Fibroblast of lung (primary cell): ENCODE data around the gene TMEM205.

ENCODE experiments used
- CTCF ChIP-seq, 2 donors: IDR thresholded peaks in 1 of 2; conservative IDR thresholded peaks in 1 of 2; 1 replicate in 1 of 2; 2 replicates in 1 of 2; pipeline ENCODE4 v1.5.1; 2011 to 2012; ENCODE audit warnings: low read length in 2 of 2, control low read depth in 1 of 2, inconsistent platforms in 1 of 2, low read depth in 1 of 2, mild to moderate bottlenecking in 1 of 2
- EZH2 ChIP-seq: IDR thresholded peaks from 2 replicates; pipeline ENCODE4 v1.5.1; 2012; ENCODE audit warnings: low read length, control low read depth, mild to moderate bottlenecking; ENCODE audit errors: missing control alignments

DNA sequence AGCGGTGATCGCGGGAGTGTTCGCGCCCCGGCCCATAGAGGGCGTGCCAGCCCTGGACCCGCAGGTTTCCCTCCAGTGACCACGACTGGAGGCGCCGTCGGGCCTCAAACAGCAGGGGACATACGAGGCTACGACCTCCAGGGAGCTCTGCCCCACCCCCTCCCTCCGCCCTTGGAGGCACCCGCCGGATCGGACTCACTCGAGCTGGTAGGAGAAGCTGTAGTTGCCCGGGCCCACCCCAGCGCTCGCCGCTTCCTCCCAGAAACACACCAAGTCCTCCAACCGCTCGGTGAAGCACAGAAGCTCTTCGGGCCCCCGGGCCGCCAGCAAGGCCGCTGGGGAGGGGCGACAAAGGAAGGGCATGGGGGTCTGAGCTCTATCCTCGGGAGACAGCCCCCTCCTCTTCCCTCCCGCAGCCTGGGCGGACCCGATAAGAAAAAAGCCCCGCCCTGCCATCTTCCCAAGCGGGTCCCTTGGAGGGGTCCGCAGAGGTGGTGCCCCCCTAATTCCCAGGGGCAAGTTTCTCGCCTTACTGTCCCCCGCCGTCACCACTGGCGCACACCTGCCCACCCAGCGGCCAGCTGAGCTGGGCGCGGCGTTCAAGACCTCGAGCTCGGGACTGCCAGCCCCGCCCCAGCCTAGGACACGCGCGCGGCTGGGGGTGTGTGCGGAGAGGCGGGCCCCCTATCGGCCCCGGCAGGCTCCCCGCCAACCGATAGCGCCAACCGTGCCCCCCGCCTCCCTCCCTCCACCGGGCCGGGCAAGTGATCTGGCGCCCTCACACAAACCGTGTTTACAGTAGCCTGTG is 37.0 kb upstream of the TMEM205 start:
- peak; percentile 53 to 60 for TF ChIP-seq CTCF (conservative IDR thresholded peaks at IDR 0.05 in 1 of 2, IDR thresholded peaks at IDR 0.05 in 1 of 2; ENCODE audit: low read depth in 1 of 2, low read length in 2 of 2)
- no peak for TF ChIP-seq EZH2
